ENCODE measurements around the gene GFER.
"Not testable (repeated sequence)": the region's sequence is repeated elsewhere in the genome, so short reads cannot be mapped to it uniquely, and the experiment has no call there.

Gene GFER

GRCh38 chr16:1983544-1984346 is at the start of gene GFER:
GFER (plus strand) TSS chr16:1984193; CDS start chr16:1984219, 26 bp downstream.
- DNase-seq (ENCODE audit: low read depth) = peak; percentile 94

- no peak for DNase-seq (ENCODE audit: low read depth)
These were observed 47.0 kb upstream of the GFER start for GRCh38 chr16:1936945-1937479.

GRCh38 chr16:1938316-1938715 is 45.7 kb upstream of the GFER start:
- no peak for DNase-seq (ENCODE audit: low read depth)

GRCh38 chr16:1938910-1939309 is 45.1 kb upstream of the GFER start:
- DNase-seq (ENCODE audit: low read depth) = no peak

- not testable (repeated sequence) for DNase-seq (ENCODE audit: low read depth)
These were observed 44.2 kb upstream of the GFER start for GRCh38 chr16:1939833-1940232.

- DNase-seq (ENCODE audit: low read depth) = no peak
These were observed 43.5 kb upstream of the GFER start for GRCh38 chr16:1940273-1941161.

GRCh38 chr16:1941162-1942046 is 42.6 kb upstream of the GFER start:
- DNase-seq (ENCODE audit: low read depth) = peak; percentile 63

- peak; percentile 26 for DNase-seq (ENCODE audit: low read depth)
These were observed 41.8 kb upstream of the GFER start for GRCh38 chr16:1942047-1942809.

- peak; percentile 98 for DNase-seq (ENCODE audit: low read depth)
These were observed 40.9 kb upstream of the GFER start, which contains the start of gene MSRB1 for GRCh38 chr16:1942810-1943726. MSRB1 (minus strand) TSS chr16:1943199; CDS start chr16:1943156, 43 bp downstream.

GRCh38 chr16:1944612-1945199 is 39.3 kb upstream of the GFER start:
- no peak for DNase-seq (ENCODE audit: low read depth)

- no peak for DNase-seq (ENCODE audit: low read depth)
These were observed 38.2 kb upstream of the GFER start for GRCh38 chr16:1945559-1946391.

GRCh38 chr16:1946495-1947368 is 37.3 kb upstream of the GFER start:
- DNase-seq (ENCODE audit: low read depth) = no peak

GRCh38 chr16:1947369-1947670 is 36.7 kb upstream of the GFER start:
- no peak for DNase-seq (ENCODE audit: low read depth)

- DNase-seq (ENCODE audit: low read depth) = no peak
These were observed 34.5 kb upstream of the GFER start for GRCh38 chr16:1949507-1949906.

- DNase-seq (ENCODE audit: low read depth) = no peak
These were observed 33.9 kb upstream of the GFER start for GRCh38 chr16:1950047-1950446.

GRCh38 chr16:1950559-1950958 is 33.4 kb upstream of the GFER start:
- no peak for DNase-seq (ENCODE audit: low read depth)

- DNase-seq (ENCODE audit: low read depth) = no peak
These were observed 30.3 kb upstream of the GFER start for GRCh38 chr16:1953734-1954133.

All from iris pigment epithelial cell (primary cell).